ENCODE data around the gene ARTN.
A peak's percentile ranks its signal among the peaks of the same experiment; 100 is the strongest.

ARTN gene

GRCh38 chr1:43963006-43963405, 29.4 kb downstream of the ARTN start:
- H3K27ac ChIP-seq (ENCODE audit: low read depth, low read length), result no peak overlapping the region
- peaks cover 26% of the 10 kb centered on the region for H3K36me3 ChIP-seq (ENCODE audit: control insufficient read depth, insufficient read depth, low read length)
- no peaks in the 10 kb centered on the region for H3K4me1 ChIP-seq (ENCODE audit: control insufficient read depth, insufficient read depth, low read length)
- H3K4me3 ChIP-seq (ENCODE audit: low read depth, low read length), result no peak overlapping the region
- H3K27me3 ChIP-seq (ENCODE audit: control insufficient read depth, insufficient read depth, low read length), result no peaks in the 10 kb centered on the region
- no peak overlapping the region for H3K9ac ChIP-seq (ENCODE audit: low read length)
- H3K9me3 ChIP-seq (ENCODE audit: control insufficient read depth, insufficient read depth, low read depth, low read length), result no peaks in the 10 kb centered on the region

- peaks cover 18% of the 10 kb centered on the region for H3K36me3 ChIP-seq (ENCODE audit: control insufficient read depth, insufficient read depth, low read length)
- no peaks in the 10 kb centered on the region for H3K4me1 ChIP-seq (ENCODE audit: control insufficient read depth, insufficient read depth, low read length)
Measured at GRCh38 chr1:43963890-43964289, 30.3 kb downstream of the ARTN start.

GRCh38 chr1:43965316-43965715, 31.7 kb downstream of the ARTN start:
- H3K4me3 ChIP-seq (ENCODE audit: low read depth, low read length), result no peak overlapping the region

More at GRCh38 chr1:43963890-43964289, 30.3 kb downstream of the ARTN start:
- Histone ChIP-seq H3K4me3 (ENCODE audit: low read depth, low read length) (no peak overlapping the region), H3K27ac (ENCODE audit: low read depth, low read length) (no peak overlapping the region), H3K27me3 (ENCODE audit: control insufficient read depth, insufficient read depth, low read length) (no peaks in the 10 kb centered on the region), H3K9me3 (ENCODE audit: control insufficient read depth, insufficient read depth, low read depth, low read length) (no peaks in the 10 kb centered on the region), H3K9ac (ENCODE audit: low read length) (no peak overlapping the region)

GRCh38 chr1:43968348-43968948, 34.8 kb downstream of the ARTN start:
- H3K36me3 ChIP-seq (ENCODE audit: control insufficient read depth, insufficient read depth, low read length), result peaks cover 24% of the 10 kb centered on the region
- no peaks in the 10 kb centered on the region for H3K27me3 ChIP-seq (ENCODE audit: control insufficient read depth, insufficient read depth, low read length)
- no peak overlapping the region for H3K4me3 ChIP-seq (ENCODE audit: low read depth, low read length)
- no peak overlapping the region for H3K9ac ChIP-seq (ENCODE audit: low read length)
- no peaks in the 10 kb centered on the region for H3K9me3 ChIP-seq (ENCODE audit: control insufficient read depth, insufficient read depth, low read depth, low read length)
- no peak overlapping the region for H3K27ac ChIP-seq (ENCODE audit: low read depth, low read length)
- peaks cover 5% of the 10 kb centered on the region; the same call in 1 of the 2 replicates for H3K4me1 ChIP-seq (ENCODE audit: control insufficient read depth, insufficient read depth, low read length)

More at GRCh38 chr1:43965316-43965715, 31.7 kb downstream of the ARTN start:
- Histone ChIP-seq H3K27me3 (ENCODE audit: control insufficient read depth, insufficient read depth, low read length) (no peaks in the 10 kb centered on the region), H3K9ac (ENCODE audit: low read length) (no peak overlapping the region), H3K27ac (ENCODE audit: low read depth, low read length) (no peak overlapping the region), H3K4me1 (ENCODE audit: control insufficient read depth, insufficient read depth, low read length) (no peaks in the 10 kb centered on the region), H3K9me3 (ENCODE audit: control insufficient read depth, insufficient read depth, low read depth, low read length) (no peaks in the 10 kb centered on the region), H3K36me3 (ENCODE audit: control insufficient read depth, insufficient read depth, low read length) (peaks cover 11% of the 10 kb centered on the region)

- Histone ChIP-seq H3K27me3 (ENCODE audit: control insufficient read depth, insufficient read depth, low read length) (no peaks in the 10 kb centered on the region), H3K9ac (ENCODE audit: low read length) (no peak overlapping the region), H3K36me3 (ENCODE audit: control insufficient read depth, insufficient read depth, low read length) (peaks cover 24% of the 10 kb centered on the region), H3K27ac (ENCODE audit: low read depth, low read length) (no peak overlapping the region), H3K4me3 (ENCODE audit: low read depth, low read length) (peak overlapping the region; percentile 51), H3K9me3 (ENCODE audit: control insufficient read depth, insufficient read depth, low read depth, low read length) (no peaks in the 10 kb centered on the region), H3K4me1 (ENCODE audit: control insufficient read depth, insufficient read depth, low read length) (peaks cover 12% of the 10 kb centered on the region; the same call in 1 of the 2 replicates)
Measured at GRCh38 chr1:43969416-43969745, 35.8 kb downstream of the ARTN start.

- Histone ChIP-seq H3K36me3 (ENCODE audit: control insufficient read depth, insufficient read depth, low read length) (peaks cover 24% of the 10 kb centered on the region), H3K9ac (ENCODE audit: low read length) (peak within 1 kb of the TSS; percentile 93), H3K27me3 (ENCODE audit: control insufficient read depth, insufficient read depth, low read length) (no peaks in the 10 kb centered on the region), H3K27ac (ENCODE audit: low read depth, low read length) (peak within 1 kb of the TSS; percentile 41; the same call in 1 of the 2 replicates), H3K4me1 (ENCODE audit: control insufficient read depth, insufficient read depth, low read length) (peaks cover 12% of the 10 kb centered on the region; the same call in 1 of the 2 replicates), H3K4me3 (ENCODE audit: low read depth, low read length) (peak within 1 kb of the TSS; percentile 92), H3K9me3 (ENCODE audit: control insufficient read depth, insufficient read depth, low read depth, low read length) (no peaks in the 10 kb centered on the region)
Measured at GRCh38 chr1:43969746-43970466, 36.3 kb downstream of the ARTN start, which contains the start of gene DPH2. TSS of gene DPH2 (plus strand) at chr1:43970010. CDS start at chr1:43970176, 166 bp downstream.

GRCh38 chr1:43970502-43970901, 36.9 kb downstream of the ARTN start:
- Histone ChIP-seq H3K27me3 (ENCODE audit: control insufficient read depth, insufficient read depth, low read length) (no peaks in the 10 kb centered on the region), H3K4me3 (ENCODE audit: low read depth, low read length) (peak overlapping the region; percentile 92), H3K36me3 (ENCODE audit: control insufficient read depth, insufficient read depth, low read length) (peaks cover 24% of the 10 kb centered on the region), H3K4me1 (ENCODE audit: control insufficient read depth, insufficient read depth, low read length) (peaks cover 13% of the 10 kb centered on the region; the same call in 1 of the 2 replicates), H3K27ac (ENCODE audit: low read depth, low read length) (no peak overlapping the region), H3K9ac (ENCODE audit: low read length) (peak overlapping the region; percentile 93), H3K9me3 (ENCODE audit: control insufficient read depth, insufficient read depth, low read depth, low read length) (no peaks in the 10 kb centered on the region)

- Histone ChIP-seq H3K27me3 (ENCODE audit: control insufficient read depth, insufficient read depth, low read length) (no peaks in the 10 kb centered on the region), H3K9me3 (ENCODE audit: control insufficient read depth, insufficient read depth, low read depth, low read length) (no peaks in the 10 kb centered on the region), H3K4me3 (ENCODE audit: low read depth, low read length) (peak overlapping the region; percentile 92), H3K27ac (ENCODE audit: low read depth, low read length) (no peak overlapping the region), H3K4me1 (ENCODE audit: control insufficient read depth, insufficient read depth, low read length) (peaks cover 17% of the 10 kb centered on the region; the same call in 1 of the 2 replicates), H3K36me3 (ENCODE audit: control insufficient read depth, insufficient read depth, low read length) (peaks cover 24% of the 10 kb centered on the region), H3K9ac (ENCODE audit: low read length) (no peak overlapping the region)
Measured at GRCh38 chr1:43970911-43971310, 37.3 kb downstream of the ARTN start.

- H3K4me3 ChIP-seq (ENCODE audit: low read depth, low read length), result no peak overlapping the region
- H3K4me1 ChIP-seq (ENCODE audit: control insufficient read depth, insufficient read depth, low read length), result peaks cover 18% of the 10 kb centered on the region; the same call in 1 of the 2 replicates
- no peak overlapping the region for H3K9ac ChIP-seq (ENCODE audit: low read length)
Measured at GRCh38 chr1:43971336-43971980, 37.9 kb downstream of the ARTN start.

GRCh38 chr1:43973981-43974442, 40.4 kb downstream of the ARTN start:
- H3K4me3 ChIP-seq (ENCODE audit: low read depth, low read length), result peak overlapping the region; percentile 82
- peak overlapping the region; percentile 91 for H3K9ac ChIP-seq (ENCODE audit: low read length)
- H3K4me1 ChIP-seq (ENCODE audit: control insufficient read depth, insufficient read depth, low read length), result peaks cover 18% of the 10 kb centered on the region; the same call in 1 of the 2 replicates
- H3K36me3 ChIP-seq (ENCODE audit: control insufficient read depth, insufficient read depth, low read length), result peaks cover 42% of the 10 kb centered on the region
- H3K27me3 ChIP-seq (ENCODE audit: control insufficient read depth, insufficient read depth, low read length), result no peaks in the 10 kb centered on the region
- no peaks in the 10 kb centered on the region for H3K9me3 ChIP-seq (ENCODE audit: control insufficient read depth, insufficient read depth, low read depth, low read length)
- H3K27ac ChIP-seq (ENCODE audit: low read depth, low read length), result no peak overlapping the region

More at GRCh38 chr1:43971336-43971980, 37.9 kb downstream of the ARTN start:
- Histone ChIP-seq H3K27me3 (ENCODE audit: control insufficient read depth, insufficient read depth, low read length) (no peaks in the 10 kb centered on the region), H3K9me3 (ENCODE audit: control insufficient read depth, insufficient read depth, low read depth, low read length) (no peaks in the 10 kb centered on the region), H3K36me3 (ENCODE audit: control insufficient read depth, insufficient read depth, low read length) (peaks cover 27% of the 10 kb centered on the region), H3K27ac (ENCODE audit: low read depth, low read length) (no peak overlapping the region)
